Kidney epithelial cell (primary cell): ENCODE results near the gene IL12RB2. TPM values are rescaled to one million over a fixed set of nuclear protein-coding genes. Genes with fewer than 3 reads are reported as not detected.
"Not testable (repeated sequence)": the region's sequence is repeated elsewhere in the genome, so short reads cannot be mapped to it uniquely, and the experiment has no call there.

Source experiments
- DNase-seq: peaks from one replicate; pipeline ENCODE4 v3.0.0-alpha.2; 2010; ENCODE audit warnings: low read depth
- H3K27me3 ChIP-seq: 2 replicates; pipeline ENCODE4 v1.6.0; 2011; ENCODE audit warnings: low read length; ENCODE audit not compliant: control insufficient read depth, insufficient read depth
- H3K36me3 ChIP-seq: 2 replicates; pipeline ENCODE4 v1.5.1; 2011; ENCODE audit warnings: low read length; ENCODE audit not compliant: control insufficient read depth, insufficient read depth
- H3K4me3 ChIP-seq: 2 replicates; pipeline ENCODE4 v1.5.1; 2011; ENCODE audit warnings: low read depth, mild to moderate bottlenecking, control low read depth, low read length
- CTCF ChIP-seq: IDR thresholded peaks from 2 replicates; pipeline ENCODE4 v1.5.1; 2011; ENCODE audit warnings: mild to moderate bottlenecking, moderate library complexity, low read length, control low read depth, inconsistent platforms; ENCODE audit not compliant: insufficient read depth, poor library complexity, severe bottlenecking
- total RNA-seq: library from RNA; depleted of rRNA; stranded (reverse); fragments of >200 nt; gene quantifications from 2 replicates; pipeline ENCODE4 v1.2.3, GENCODE V29; 2015

The IL12RB2 gene
- total RNA-seq, 1 donor from 2014 or later, result 0.17 TPM

- Histone ChIP-seq H3K36me3 (no peaks in the 10 kb centered on the region), H3K4me3 (no peak overlapping the region), H3K27me3 (no peaks in the 10 kb centered on the region)
- no peak for TF ChIP-seq CTCF
- no peak for DNase-seq
These were observed 100.5 kb downstream of the IL12RB2 start for GRCh38 chr1:67408148-67408547.

- H3K4me3 ChIP-seq, H3K36me3 ChIP-seq, DNase-seq, H3K27me3 ChIP-seq: not testable (repeated sequence)
These were observed 105.4 kb downstream of the IL12RB2 start for GRCh38 chr1:67413101-67413500.

- TF ChIP-seq CTCF, result no peak
- Histone ChIP-seq H3K36me3 (no peaks in the 10 kb centered on the region), H3K4me3 (no peak overlapping the region), H3K27me3 (no peaks in the 10 kb centered on the region)
- no peak for DNase-seq
These were observed 106.9 kb downstream of the IL12RB2 start for GRCh38 chr1:67414574-67414973.

GRCh38 chr1:67415041-67415440 is 107.4 kb downstream of the IL12RB2 start:
- H3K4me3 ChIP-seq, result no peak overlapping the region
- TF ChIP-seq CTCF, result no peak
- DNase-seq, result no peak
- H3K27me3 ChIP-seq, result no peaks in the 10 kb centered on the region
- H3K36me3 ChIP-seq, result no peaks in the 10 kb centered on the region

DNA sequence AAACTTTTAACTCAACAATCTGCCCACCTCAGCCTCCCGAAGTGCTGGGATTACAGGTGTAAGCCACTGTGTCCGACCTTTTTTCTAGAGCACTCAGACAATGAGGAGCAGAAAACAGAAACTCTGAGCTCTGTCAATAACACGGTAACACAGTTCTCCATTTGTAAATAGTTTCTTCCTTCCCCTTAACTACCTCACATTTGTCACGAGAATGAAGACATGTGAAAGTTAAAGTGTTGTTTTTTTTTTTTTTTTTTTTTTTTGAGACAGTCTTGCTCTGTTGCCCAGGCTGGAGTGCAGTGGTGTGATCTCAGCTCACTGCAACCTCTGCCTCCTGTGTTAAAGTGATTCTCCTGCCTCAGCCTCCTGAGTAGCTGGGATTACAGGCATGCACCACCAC is 110.1 kb downstream of the IL12RB2 start:
- not testable (repeated sequence) for H3K36me3 ChIP-seq, H3K27me3 ChIP-seq, H3K4me3 ChIP-seq, DNase-seq

DNA sequence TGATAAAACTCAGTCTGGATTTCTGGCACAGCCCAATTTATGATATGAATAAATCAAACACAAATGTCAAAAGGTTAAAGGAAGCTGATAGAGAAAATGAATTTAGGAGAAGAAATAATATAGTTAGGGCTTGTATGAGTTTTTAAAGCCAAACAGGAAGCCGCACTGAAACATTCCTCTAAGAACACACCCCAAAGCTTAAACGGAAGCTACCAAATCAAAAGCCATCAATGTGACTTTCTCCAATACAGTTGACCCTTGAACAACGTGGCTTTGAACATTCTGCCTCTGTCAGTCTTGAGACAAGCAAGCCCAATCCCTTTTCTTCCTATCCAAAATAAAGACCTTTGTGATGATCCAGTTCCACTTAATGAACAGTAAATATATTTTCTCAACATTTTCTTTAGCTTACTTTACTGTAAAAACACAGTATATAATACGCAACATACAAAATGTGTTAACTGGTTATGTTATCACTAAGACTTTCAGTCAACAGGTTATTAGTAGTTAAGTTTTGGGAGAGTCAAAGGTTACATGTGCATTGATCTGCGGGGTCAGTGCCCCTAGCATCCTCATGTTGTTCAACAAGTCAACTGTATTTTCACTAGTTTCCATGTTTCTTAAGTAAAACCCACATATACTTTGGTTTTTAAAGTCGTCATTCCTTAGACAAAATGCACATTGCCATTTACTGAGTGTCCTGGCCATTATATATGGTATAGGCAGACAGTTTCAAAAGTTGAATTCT is 111.3 kb downstream of the IL12RB2 start:
- no peaks in the 10 kb centered on the region for H3K27me3 ChIP-seq
- H3K4me3 ChIP-seq, result no peak overlapping the region
- no peaks in the 10 kb centered on the region for H3K36me3 ChIP-seq
- TF ChIP-seq CTCF, result no peak
- no peak for DNase-seq

GRCh38 chr1:67420835-67421492 is 113.3 kb downstream of the IL12RB2 start:
- DNase-seq, result no peak
- H3K36me3 ChIP-seq, result peaks cover 2% of the 10 kb centered on the region
- TF ChIP-seq CTCF, result no peak

More at GRCh38 chr1:67420835-67421492, 113.3 kb downstream of the IL12RB2 start:
- Histone ChIP-seq H3K4me3 (no peak overlapping the region), H3K27me3 (no peaks in the 10 kb centered on the region)
